G401.6 (cell line): Measurements from ENCODE around the gene ARHGAP26.

Experiments
- FAIRE-seq: peaks from 2 replicates; lab custom pipeline; 2012; peaks lifted over from hg19 to GRCh38; lab: Jason Lieb, UNC

The ARHGAP26 gene

DNA sequence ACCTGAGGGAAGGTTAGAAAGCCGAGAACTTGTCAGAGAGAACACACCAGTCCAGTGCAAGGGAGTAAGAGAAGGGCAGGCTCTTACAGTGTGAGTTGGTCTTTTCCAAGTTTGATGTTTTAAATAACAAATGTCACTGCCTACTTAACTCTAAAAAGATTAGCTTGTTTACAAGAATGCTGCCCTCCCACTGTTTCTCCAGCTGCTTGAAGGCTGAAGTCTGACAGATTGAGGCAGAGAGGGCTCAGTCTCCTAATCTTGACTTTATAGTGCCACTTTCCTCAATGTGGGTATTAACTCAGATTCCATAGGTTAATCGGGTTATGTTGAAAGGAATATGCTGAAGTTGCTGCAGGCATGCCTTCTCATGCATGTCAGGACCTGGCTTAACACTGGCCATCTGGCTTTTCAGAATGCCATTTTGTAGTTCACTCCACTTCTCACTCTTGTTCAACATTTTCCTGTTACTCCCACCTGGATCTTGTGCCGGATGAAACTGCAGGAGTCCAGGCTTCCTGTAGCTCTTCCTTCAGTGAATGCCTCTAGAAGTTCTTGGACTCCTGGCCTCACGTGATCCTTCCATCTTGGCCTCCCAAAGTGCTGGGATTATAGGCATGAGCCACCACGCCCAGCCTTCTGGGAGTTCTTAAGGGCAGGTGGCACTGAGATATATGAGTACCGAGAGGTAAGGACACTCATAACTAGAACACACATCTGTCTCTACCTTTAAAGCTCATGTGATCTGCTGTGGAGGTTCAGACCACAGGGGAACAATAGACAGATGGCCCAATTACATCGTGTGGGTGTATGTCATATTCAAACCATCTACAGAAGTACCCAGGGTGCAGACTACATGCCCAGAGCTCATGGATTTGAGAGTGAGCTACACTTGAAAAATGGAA, 249.7 kb downstream of the ARHGAP26 start:
- FAIRE-seq: no peak

DNA sequence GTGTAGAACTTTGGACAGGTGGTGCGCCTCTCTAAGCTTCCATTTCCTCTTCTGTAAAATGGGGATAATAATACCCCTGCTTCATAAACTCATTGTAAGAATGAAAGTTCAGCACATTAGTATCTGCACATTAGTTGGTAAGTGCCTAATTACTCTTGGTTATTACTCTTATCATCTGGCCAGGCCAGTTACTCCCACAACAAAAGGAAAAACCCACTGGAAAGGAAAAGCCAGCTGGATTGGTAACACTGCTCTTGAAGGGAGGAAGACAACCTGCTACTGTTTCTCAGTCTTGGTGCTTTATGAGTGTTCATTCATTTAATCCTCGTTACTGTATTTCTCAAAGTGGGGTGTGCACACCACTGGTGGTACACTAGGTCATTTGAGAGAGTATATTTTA, 251.4 kb downstream of the ARHGAP26 start:
- FAIRE-seq: no peak

DNA sequence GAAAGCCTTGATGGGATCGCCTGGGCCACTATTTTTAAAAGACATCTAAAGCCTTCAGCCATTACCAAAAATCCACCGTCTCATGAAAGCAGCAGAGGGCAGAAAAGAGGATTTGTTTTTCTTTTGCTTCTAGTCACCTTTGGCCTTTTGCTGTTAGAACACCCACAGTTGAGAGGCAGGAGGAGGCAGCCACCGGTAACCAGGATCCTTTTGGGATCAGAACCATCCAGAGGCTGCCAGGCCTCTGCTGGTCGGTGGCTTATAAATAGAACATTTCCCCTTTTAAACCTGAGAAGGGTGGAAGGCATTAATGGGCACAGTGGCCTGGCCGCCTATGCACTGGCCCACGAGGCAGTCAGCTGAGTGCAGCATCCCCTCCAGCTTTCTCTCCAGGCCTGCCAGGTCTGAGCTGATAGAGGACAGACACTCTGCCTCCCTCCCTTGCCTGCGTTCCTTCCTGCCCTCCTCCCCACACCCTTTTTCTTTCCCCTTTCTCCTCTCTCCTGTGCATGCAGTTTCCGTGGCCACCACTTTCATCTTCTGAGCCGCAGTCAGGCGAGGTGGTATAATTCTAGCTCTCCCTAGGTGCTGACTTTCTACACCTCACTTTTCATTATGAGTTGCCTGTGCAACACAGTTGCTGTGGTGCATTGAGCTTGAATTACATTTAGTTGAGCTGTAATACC, 253.4 kb downstream of the ARHGAP26 start:
- FAIRE-seq: no peak

GRCh38 chr5:143024228-143024920, 254.2 kb downstream of the ARHGAP26 start:
- FAIRE-seq: no peak

DNA sequence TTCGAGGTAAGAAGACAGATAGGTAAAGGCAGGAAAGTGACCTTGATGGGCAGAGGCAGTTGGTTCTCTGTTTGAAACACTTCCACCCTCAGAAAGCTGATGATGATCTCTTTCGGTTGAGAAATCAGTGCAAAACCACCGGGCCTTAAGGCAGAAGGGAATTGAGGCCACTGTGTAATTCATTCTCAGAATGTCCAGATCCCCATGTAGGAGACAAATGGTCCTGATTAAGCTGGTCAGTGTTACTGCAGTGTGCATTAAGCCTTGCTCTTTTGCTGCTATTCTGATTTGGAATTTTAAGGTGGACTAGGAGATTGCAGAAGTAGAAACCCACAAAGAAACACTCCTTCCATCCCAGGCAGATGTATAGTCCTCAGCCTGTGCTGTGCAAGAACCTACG, 255.2 kb downstream of the ARHGAP26 start:
- FAIRE-seq: no peak

GRCh38 chr5:143025971-143026370, 255.8 kb downstream of the ARHGAP26 start:
- no peak for FAIRE-seq

GRCh38 chr5:143026380-143026779, 256.2 kb downstream of the ARHGAP26 start:
- FAIRE-seq: no peak

- FAIRE-seq: no peak
Observed at GRCh38 chr5:143029293-143029692, 259.1 kb downstream of the ARHGAP26 start.

GRCh38 chr5:143030349-143030748, 260.2 kb downstream of the ARHGAP26 start:
- FAIRE-seq: no peak

DNA sequence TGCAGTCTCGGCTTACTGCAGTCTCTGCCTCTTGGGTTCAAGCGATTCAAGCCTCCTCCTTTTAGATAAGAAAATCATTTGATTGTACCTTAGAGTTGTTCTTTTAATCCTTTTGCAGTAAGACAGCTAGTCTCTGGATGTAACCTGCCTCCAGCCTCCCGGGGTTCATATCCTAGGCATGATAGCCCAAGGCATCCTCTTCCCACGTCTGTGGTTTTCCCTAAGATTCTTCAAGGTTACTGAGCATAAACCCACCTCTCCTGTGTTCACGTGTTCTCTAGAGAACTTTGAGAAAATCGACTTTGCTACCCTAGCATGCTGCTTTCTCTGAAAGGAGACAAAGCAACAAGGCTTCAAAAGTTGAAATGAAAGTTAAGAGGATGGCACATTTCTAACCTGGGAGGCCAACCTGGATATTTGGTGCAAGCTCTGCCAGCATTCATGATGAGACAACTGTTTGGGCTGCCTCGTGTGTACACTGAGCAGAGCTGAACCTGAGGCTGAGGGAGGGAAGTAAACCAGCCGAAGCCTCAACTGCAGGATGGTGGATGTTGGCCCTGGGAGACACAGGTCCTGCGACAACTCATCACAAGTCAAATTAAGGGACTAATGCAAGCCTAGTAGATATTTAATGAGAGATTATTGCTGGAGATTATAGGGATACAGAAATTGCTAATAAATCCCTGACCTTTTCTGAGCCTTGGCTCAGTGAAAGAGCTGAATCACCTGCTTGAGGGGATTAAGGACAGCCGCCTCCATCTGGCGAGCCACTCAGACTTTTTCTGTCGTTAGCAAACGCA, 261.8 kb downstream of the ARHGAP26 start:
- FAIRE-seq: no peak

DNA sequence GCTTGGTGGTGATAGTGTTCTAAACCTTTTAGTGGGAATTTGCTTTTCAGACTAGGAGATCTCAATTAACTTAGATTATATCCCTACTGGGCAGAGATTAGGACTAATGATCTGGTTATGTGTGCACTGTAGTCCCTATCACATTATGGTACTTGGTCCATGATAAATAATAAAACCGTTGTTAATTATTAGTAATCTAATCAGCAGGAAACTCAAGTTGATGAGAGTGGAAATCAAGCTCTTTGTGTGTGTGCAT, 262.3 kb downstream of the ARHGAP26 start:
- no peak for FAIRE-seq

DNA sequence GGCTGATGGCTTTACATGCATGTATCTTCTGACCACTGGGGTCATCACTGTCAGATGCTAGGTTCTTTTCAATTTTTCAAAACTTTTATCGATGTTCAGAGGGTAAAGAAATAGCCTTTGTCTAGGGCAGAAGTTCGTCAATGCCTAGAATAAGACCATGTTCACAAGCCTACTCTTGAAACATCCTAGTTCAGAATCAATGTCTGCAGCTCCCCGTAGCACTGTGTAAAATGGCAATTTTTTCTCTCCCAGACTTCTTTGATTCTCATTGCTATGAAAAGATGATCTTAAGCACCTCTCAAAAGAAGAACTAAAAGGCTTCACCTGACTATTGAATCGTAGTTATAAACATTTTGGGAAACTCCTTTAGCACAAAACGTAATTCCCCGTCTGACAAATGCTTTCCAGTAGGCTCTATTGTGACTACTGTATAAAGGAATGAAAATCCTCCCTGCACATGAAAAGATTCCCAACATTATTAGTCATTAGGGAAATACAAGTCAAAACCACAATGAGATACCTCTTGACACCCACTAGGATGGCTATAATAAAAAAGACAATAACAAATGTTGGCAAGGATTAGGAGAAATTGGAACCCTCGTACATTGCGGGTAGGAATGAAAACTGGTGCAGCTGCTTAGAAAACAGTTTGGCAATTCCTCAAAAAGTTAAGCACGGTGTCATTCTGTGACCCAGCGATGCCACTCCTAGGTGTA, 263.5 kb downstream of the ARHGAP26 start:
- no peak for FAIRE-seq

- no peak for FAIRE-seq
Observed at GRCh38 chr5:143036146-143036927, 266.2 kb downstream of the ARHGAP26 start.

DNA sequence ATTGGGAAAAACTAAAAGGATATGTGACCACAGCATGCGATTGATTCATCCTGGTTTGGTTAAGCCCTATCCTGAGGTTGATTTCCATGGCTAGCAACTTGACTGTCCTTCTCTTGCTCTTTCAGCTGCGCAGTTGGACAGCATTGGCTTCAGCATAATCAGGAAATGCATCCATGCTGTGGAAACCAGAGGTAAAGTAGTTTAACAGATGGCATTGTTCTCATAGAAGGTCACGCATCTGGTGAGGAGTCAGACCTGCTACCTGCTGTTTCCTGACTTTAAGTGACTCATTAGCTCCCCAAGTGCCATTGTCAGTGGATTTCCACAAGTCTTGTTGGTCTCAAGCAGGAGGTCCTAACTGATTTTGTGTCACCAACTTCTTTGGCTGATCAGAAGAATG, 266.9 kb downstream of the ARHGAP26 start:
- no peak for FAIRE-seq

GRCh38 chr5:143037708-143038107, 267.5 kb downstream of the ARHGAP26 start:
- no peak for FAIRE-seq

- no peak for FAIRE-seq
Observed at GRCh38 chr5:143040622-143041021, 270.4 kb downstream of the ARHGAP26 start.

DNA sequence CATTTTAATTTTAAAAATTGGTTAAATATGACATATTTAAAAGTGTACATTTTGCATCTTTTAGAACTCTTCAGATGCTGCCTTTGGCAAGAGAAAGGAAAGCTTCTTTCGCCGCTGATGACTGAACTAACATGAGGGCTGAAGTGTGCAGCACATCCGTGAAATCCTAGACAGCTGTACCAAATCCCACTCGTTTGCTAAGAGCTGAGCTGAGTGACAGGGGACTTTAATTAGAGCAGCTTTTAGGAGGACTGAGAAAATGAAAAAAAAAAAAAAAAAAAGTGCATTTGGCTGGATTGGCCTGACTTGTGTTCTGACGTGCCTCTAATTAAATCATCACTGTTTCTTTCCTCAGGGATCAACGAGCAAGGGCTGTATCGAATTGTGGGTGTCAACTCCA, 271.3 kb downstream of the ARHGAP26 start:
- no peak for FAIRE-seq

DNA sequence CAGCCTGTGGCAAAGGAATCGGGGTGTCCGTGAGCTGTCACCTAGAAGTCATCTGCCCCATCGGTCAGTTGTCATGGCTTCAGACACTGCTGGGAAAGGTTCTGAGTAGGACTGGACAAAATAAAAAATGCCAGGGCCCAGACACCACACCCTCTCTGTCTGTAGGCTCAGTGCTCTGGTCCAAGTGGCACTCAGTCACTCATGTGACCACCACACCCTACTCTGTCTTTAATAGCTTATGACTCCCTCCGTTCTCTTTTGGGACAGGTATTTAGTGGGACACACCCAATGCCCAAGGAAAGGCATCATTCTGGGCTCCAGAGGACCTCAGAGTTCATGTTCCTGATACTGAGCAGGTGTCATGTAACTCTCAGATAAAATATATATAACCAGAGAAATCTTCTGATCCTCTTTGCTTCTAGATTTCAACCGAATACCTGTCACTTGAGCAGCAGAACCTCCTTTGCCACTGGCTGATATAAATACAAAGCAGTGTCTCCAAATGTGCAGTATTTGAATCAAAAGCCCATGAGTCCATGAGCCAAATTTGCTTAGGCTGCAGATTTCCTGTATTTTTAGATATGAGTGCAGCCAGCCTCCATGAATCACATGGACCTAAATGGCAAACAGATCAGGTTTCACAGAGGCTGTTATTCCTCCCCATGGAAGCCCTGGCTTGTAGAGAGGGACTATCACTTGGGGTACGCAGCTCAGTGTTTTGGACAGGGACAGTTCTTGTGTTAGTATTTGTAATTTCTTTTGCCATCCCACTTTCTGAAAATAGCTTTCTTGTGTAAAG, 272.0 kb downstream of the ARHGAP26 start:
- FAIRE-seq: no peak

DNA sequence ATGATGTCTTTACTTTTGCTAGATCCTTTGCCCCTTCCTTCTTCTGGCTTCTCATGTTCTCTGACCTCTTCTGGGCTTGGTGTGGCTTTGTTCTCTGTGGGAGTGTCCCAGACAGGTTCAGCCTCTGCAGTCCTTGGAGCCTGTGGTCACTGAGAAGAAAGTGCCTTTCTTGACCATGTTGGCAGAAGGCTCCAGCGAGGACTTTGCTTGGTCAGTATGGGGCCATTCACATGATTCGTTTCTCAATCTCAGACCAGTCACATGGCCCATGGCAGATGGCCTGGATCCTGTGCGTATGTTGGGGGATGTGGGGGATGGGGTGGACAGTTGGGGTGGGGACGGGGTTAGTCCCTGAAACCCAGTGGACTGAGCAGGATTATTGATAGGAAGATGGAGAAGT, 274.1 kb downstream of the ARHGAP26 start:
- no peak for FAIRE-seq

DNA sequence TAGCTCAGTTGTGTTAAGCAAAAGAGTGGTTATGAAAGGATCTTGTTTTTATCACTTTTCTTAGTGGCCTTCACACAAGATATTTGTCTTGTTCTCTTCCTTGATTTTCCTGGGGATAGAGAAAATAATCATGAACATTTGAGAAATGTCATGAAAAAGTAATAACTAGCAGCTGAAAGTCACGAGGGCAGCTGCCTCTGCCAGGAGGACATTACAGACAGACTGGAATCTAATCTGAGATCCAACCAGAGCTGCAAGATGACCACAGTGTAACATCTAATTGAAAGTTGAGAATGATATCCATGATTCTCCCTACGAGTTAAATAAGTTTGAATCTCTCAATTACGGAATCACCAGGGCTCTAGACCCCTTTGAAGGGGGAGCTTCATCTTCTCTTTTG, 274.9 kb downstream of the ARHGAP26 start:
- no peak for FAIRE-seq
